Measurements from ENCODE around the gene NEK3. TPM values are rescaled to one million over a fixed set of nuclear protein-coding genes. Genes with fewer than 3 reads are reported as not detected.

The NEK3 gene
- total RNA-seq, 1 donor from 2014 or later = 10.9 TPM

Other genes starting within 250 kb of the NEK3 start
- 6.3 TPM for gene ATP7B, start 148.1 kb downstream of the NEK3 start, total RNA-seq
- gene ALG11, start 147.2 kb downstream of the NEK3 start, total RNA-seq = 34.5 TPM
- 18.4 TPM for gene UTP14C, start 134.9 kb downstream of the NEK3 start, total RNA-seq
- gene NEK5, start 30.5 kb downstream of the NEK3 start, total RNA-seq = 4.1 TPM
- 14.9 TPM for gene THSD1, start 246.6 kb upstream of the NEK3 start, total RNA-seq

All from lower lobe of right lung (tissue), 1 donor.